EH (cell line): ENCODE data around the gene CHD6.

Source experiments
- DNase-seq: peaks from one replicate; pipeline ENCODE4 v3.0.0-alpha.2; 2015; ENCODE audit warnings: low read depth

Gene CHD6

DNA sequence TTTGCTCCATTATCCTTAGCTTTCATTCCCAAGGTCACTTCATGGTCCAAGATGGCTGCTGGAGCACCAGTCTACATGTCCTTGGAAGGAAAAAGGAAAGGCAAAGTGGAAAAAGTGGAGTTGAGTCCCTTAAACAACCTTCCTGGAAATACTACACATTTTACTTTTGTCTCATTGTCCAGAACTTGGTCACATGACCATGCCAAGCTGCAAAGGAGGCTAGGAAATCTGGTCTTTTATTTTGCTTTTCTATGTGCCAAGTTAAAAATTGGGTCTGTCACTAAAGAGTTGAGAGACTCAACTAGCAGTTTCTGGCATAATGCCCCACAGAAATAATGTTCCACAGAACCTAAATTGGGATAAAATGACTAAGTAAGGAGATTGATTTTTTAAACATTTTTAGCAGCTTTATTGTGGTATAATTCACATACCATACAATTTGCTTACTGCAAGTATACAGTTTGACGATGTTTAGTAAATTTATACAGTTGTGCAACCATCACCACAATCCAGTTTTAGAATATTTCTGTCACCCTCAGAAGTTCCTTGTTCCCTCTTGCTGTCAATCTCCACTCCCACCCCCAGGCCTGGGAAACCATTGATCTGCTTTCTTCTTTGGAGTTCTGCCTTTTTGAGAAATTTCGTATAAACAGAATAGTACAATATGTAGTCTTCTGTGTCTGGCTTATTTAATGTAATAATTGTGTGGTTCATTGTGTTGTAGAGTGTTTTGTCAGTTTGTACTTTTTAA is 5.6 kb upstream of the CHD6 start:
- DNase-seq = no peak

DNA sequence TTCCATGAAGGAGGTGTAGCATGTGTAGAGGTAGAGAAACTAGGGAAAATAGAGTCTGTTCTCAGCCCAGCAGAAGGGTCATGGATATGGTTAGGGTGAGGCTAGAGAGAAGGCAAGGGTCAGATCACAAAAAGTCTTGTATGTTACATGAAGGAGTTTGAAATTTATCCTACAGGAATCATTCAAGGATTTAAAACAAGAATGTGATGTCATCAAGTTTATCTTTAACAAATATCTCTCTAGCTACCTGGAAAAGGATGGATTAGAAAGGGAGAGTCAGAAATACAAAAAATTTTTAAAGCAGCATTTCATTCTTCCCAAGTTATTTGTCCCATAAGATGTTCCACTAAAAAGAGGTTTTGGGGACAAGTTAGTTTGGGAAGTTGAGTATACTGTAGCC is 4.4 kb upstream of the CHD6 start:
- DNase-seq = no peak

DNA sequence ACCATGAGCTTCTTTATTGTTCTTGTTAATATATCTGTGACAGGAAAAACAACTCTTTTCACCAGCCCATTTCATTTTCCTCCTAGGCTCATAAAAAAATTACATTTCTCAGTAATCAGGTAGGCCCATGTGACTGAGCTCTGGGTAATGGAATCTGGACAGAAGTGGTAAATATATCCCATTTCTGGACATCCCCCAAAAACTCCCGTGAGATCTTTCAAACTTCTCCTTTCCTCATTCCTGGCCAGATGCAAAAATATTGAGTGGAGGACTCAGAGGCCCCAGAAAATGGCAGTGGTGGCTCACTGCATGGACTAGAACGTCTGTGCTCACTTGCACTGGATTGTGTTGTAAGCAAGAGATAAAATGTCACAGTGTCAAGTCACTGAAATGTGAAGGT is 3.8 kb upstream of the CHD6 start:
- no peak for DNase-seq

DNA sequence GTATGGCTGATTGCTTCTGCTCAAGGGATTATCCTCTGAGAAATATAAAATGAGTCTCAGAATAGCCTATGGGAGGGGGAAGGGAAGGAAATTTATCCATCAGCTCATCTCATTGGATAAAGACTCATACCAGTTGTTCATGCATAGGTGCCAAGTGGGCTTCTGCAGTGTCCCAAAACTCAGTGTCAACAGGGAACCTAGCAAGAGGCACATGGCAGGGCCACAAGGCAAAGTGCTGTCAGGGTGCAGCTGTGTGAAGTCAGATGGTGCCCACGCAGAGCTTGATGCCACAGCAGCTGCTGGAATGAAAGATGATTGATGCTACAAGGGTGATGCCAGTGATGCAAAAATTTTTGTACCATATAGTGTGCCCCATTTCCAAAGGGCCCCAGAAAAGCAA is 3.2 kb upstream of the CHD6 start:
- DNase-seq = no peak

DNA sequence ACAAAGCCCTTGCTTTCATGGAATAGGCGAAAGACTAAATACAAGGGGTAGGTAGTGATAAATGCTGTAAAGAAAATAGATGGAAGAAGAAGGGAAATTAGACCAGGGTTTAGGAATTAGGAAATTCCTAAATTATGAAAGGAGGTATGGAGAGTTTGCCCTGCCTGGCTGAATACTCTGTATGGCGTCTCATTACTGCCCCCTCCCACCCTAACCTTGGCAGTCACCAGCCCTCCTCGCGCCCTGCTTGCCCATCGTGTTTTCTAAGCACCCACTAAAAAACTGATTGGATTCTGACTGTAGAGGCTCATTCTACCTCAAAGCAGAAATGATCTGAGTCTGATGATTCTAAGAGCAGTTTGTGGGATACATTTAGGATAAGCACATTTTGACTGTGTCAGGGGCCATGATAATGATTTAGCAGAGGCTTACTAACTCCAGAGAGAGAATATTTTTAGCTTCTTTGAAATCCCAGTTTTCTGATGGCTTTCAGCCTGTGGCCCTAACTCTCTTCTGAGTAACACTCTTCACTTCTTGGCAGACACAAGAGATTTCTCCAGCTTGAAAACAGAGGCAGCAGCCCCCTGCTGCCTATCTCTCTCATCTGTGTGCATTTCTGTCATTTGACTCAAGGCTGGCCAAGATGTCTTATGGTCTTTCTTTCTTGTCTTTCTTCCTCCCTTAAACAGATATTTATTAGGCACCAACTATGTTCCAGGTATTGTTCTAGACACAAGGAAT is 1.4 kb upstream of the CHD6 start:
- peak; percentile 68 for DNase-seq

DNA sequence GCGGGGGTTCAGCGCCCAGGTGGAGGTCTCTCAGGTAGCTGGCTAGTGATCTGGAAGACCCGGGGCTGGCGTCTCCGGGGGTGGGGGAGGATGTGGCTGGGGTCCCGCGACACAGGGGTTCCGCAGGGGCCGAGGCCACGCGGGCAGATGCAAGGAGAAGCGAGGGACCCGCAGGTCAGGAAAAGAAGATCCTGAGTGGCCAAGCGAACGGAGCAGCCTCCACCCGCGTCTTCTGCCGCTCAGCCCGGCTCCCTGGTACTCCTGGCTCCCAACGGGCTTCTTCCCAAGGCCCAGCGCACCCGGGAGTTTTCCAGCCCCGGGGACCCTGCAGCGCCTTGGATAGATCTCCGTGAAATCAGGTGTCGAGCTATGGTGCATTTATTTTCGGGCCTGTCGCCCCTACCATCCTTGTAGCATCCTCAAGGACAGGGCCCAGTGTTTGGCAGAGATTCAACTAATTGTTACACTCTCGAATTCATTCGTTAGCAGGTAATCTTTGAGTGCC is 682 bp upstream of the CHD6 start:
- DNase-seq = no peak

DNA sequence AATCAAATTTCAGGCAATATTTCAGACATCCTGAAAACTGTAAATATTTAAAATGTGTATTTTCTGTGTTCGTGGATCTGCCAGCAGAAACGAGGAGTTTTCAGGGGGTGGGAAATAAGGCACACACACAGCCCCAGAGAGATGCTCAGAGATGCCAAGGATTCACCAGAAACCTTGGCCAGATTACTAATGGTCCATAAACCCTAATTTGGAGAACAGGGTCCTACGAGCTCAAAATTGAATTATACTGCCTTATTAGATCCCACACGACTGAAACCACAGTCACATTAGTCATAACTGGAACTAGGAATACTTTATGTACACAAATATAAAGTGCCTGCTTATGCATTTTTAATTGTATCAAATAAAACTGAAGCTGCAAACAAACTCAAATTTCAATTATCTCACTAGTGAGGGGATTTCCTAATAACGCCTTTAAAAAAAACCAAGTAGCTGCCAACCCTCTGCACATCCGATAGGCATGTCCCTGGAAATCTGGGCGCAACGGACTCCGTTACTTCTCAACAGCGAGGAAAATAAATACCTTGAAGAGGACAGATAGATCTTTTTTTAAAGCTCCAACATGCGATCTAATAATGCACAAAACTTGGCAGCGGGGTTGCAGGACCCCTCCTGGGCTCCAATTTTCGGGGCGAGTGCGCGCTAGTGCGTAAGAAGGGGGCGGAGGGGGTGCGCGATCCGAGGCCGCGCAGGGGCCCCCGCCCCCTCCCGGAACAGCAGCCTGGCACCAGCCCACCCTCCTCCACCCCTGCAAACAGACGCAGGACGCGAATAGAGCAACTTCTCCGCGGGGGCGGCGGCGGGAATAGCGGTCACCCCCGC is 897 bp downstream of the CHD6 start:
- peak; percentile 45 for DNase-seq

DNA sequence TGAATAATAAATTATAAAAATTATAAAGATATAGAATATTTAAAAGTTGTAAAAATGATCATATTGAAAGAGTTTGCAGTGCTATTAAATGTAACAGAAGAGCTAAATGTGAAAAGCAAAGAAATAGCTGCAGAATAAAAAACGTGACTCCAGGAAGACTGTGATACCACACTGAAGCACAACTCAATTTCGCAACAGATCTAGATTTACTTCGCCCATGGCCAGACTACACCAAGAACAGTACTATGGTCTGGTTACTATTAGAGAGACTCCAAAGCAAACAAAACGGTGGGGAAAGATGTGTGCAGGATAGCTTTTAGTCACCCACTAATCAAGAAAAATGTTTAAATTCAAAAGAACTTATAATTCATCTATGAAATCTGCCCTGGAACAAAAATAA is 1.9 kb downstream of the CHD6 start:
- peak; percentile 39 for DNase-seq

DNA sequence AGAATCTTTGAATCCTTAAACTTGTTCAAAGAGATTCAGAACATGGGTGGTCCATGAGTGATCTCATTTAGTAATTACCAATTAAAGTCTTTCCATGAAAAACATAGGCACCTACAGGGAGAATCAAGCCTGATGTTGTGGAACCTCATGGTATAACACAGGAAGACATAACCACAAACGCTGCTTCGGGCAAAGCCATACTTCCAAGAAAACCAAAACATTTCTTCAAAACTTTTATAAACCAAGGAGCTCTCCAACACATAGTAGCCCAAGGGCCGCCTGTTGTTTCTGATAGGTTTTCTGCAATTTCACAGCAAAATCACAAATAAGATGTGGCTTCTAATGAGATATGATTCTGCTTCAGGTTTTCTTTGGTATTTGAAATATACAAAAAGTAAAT is 2.5 kb downstream of the CHD6 start:
- no peak for DNase-seq

DNA sequence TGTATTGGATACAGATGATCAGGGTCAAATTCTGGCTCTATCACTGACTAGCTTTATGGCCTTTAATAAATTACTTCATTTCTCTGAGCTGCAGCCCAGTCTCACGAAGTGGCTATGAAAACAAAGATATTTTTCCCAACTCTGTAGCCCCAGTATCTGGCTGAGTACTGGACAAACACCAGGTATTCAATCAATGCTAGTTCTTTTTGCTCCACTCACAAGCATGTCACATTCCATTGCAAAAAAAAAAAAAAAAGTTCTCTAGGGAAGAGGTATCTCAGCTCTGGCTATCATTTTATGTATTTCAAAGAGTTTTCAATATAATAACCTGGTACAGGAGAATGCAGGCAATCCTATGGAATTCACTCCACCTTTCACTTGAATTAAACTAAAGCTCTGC is 3.1 kb downstream of the CHD6 start:
- DNase-seq = no peak

DNA sequence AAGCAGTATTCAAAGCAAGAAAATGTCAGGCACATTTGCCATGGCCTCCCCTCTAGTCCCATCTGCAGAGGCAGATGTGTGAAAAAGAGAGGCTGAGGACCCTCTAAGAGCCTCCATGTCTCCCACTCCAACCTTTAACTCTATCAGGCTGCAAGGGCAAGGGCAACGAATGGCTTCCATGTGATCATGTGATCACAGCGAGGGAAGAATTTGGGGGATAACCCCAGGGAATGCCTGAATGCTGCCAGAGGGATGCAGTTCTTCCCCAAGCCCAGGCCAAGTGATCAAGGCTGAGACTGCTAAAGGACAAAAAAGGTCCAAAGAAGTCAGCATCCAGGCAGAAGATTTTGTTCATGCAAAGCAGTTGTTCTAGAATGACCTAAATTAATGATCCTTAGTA is 4.9 kb downstream of the CHD6 start:
- DNase-seq = no peak

DNA sequence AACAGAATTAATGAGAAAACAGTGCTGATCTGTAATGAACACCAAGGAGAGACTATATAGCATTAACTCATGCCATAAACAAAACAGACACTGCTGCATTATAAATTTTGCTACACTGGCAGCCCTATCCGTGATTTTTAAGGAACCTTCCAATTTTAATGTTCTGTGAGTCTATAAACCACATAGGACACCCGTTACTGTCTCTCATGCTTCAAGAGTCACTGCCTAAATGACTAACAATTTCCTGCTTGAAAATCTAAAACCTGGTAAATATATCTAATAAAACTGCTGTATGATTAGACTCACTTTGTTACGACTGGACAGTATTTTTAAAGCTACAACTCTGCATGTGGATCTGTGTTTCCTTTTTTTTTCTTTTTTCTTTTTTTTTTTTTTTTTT is 8.7 kb downstream of the CHD6 start:
- DNase-seq = no peak

DNA sequence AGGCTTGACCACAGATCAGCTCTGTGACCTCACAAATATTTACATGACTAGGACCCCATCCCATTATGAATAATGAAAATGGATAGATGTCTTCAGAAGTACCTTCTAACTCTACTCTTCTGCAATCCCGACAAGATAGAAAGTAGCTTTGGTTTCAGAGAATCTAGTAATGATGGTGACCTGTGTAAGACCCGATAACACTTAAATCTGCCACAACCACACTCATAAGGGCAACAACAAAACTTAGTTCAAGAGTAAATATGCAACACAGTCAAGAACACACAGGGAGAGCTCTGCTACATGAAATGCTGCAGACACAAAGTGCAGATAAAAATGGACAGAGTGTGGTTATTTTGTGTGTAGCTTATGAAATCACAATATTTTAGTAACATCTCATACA is 9.6 kb downstream of the CHD6 start:
- DNase-seq = no peak

DNA sequence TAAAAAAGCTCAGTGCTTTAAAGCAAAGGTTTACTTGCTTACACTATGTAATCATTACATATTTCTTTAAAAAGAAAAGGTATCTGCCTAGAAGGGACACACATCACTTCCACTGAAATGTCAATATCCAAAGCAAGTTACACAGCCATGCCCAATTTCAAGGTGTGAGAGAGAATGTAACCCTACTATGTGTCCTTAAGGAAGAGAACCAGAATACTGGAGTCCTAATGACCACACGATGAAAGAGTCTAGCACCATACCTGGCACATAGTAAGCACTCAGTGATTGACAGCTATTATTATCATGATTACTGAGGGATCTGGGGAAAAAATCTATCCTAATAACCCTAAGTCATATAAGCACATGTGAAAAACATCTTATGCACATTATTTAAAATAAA is 10.4 kb downstream of the CHD6 start:
- no peak for DNase-seq

DNA sequence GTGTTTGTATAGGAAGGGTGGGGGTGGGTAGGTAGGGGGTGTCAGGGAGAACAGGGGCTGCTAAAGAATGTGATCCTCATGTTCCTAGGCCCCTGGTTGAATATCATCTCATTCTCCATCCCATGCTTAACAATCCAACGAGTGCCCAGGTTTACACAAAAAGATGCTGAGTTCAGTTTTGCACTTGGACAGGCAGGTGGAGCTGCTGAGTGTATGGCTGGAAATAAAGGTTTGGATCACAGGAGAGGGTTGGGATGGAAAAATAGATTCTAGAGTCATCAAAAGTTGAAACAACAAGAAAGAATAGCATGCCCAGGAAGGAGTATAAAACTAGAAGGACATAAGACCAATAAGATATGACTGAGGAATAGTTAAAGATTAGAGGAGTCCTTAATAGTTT is 14.2 kb downstream of the CHD6 start:
- no peak for DNase-seq

DNA sequence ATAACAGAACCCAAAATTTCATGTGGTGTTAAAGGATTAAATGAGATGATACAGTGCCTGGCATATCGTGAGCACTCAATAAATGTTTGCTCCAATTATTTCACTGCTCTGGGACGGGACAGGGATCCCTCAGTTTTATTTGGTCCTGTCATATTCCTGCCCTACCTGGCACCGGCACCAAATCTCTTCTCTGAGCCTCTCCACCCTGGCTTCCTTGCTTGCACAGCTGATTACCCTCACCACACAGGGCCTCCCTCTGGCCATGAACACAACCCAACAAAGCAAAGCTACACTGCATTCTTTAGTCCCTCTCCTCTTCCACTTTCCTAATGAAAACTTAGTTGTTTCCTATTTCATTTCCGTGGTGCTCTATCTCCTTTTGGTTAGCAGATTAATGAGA is 16.4 kb downstream of the CHD6 start:
- DNase-seq = no peak

DNA sequence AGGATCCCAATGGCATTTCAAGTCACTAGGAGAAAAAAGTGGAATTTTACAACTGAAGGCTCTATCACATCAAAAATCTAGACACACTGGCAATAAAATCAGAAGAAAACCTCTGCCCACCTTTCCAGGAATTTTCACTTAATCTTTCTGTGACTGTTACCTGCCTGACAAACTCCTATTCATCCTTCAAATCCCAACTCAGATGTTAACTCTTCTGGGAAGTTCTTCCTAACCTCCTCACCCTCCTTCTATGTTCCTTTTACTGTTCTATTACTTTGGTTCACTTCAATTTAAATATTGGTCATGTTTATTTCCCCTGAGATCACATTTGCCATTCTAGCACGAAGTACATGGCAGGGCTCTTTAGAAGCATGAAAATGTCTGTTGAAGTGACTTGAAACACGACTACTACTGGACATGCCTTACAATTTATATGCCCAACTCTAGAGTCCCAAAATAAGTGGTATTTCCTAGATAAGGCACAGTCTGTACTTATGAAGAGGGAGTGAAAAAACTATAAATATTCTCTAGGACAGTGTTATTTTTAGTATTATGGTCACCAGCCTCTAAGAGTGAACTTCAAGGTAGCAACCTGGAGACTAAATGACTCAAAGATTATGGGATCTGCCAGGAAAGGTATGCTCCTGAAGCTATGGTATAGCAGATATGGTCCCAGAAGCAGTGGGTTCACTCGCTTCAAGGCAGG is 17.1 kb downstream of the CHD6 start:
- DNase-seq = no peak

DNA sequence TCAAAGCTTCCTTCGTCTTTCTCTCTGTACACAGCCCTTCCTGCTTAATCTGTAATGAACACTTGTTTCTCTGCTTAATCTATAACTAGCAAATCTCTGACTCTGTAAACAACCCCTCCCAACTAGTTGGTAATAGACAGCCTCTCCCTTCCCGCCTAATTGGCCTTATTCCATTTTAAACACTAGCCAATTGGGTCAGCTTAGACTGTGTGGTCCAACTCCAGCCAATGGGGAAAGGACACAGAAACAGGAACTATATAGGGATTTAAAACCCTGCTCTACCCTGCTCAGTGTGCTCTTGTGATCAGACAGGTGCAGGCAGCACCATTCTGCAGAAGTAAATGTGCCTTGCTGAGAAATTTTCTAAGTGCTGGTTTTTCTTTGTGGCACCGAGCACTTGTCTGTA is 18.5 kb downstream of the CHD6 start:
- no peak for DNase-seq

DNA sequence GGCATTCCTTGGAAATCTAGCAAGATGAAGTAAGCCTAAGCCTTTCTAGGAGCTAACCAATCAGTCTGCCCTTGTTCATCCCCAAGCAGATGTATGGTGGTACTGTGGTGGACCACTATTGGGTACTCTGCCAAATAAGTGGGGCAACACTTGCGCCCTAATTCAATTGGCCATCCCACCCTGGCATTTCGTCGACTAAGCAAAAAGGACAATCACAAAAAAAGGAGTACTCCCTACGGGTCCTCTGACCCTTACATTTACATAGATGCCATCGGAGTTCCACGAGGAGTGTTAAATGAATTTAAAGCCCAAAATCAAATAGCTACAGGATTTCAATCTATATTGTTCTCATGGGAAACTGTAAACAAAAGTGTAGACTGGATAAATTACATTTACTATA is 19.5 kb downstream of the CHD6 start:
- no peak for DNase-seq

DNA sequence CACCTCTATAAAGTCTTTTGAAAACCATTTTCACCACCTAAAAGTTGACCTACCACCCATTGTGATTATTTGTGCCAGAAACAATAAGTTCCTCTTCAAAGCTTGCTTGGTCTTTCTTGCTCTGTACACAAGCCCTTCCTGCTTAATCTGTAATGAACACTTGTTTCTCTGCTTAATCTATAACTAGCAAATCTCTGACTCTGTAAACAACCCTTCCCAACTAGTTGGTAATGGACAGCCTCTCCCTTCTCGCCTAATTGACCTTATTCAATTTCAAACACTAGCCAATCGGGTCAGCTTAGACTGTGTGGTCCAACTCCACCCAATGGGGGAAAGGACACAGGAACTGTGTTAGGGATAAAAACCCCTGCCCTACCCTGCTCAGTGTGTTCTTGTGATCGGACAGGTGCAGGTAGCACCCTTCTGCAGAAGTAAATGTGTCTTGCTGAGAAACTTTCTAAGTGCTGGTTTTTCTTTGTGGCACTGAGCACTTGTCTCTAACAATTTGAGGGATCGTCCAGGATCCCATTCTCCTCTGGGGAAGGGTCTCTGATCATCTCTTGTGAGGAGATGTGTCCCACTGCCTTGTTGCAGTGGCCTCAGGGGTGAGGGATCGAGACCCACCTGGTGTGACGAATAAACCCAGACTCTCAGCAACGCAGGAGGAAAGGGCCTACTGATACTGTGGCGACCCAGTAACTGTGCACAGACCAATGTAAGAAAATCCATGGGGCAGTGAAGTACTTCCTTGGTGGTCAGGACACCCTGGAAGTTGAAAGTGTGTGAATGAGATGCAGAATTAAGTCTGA is 23.5 kb downstream of the CHD6 start:
- DNase-seq = no peak

DNA sequence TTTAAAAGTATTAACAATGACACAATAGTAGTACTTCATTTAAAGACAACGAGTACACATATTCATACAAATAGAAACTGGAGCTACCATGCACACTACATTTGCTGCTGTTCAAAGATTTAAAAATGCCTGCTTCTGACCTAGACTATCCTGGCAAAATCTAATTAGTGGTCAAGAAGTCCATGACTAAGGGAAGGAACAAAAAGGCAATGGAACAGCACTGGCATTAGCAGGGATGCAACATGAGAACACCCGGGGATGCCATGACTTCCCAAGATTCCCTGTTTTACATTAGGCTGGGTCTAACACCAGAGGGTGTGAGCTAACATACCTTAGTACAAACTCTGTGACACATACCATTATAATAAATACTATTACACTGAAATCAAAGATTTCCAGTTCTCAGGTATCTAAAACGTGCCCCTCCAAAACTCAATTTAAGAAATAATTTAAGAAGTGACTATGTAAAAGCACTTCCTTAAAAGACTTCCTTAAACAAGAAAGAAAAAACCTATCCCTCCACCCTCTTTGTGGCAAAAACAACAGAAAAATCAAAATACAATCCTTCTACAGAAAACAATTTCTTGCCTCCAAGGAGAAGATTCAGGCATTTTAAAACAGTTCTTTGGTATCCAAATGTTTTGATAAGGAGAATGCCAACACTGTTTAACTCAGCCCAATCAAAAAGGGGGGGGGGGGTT is 25.5 kb downstream of the CHD6 start:
- DNase-seq = no peak
